ENCODE measurements around the gene UCN2. TPM values are rescaled to one million over a fixed set of nuclear protein-coding genes. Genes with fewer than 3 reads are reported as not detected.
A peak's percentile ranks its signal among the peaks of the same experiment; 100 is the strongest.

UCN2 gene
- total RNA-seq, 1 donor from 2014 or later, result not detected

DNA sequence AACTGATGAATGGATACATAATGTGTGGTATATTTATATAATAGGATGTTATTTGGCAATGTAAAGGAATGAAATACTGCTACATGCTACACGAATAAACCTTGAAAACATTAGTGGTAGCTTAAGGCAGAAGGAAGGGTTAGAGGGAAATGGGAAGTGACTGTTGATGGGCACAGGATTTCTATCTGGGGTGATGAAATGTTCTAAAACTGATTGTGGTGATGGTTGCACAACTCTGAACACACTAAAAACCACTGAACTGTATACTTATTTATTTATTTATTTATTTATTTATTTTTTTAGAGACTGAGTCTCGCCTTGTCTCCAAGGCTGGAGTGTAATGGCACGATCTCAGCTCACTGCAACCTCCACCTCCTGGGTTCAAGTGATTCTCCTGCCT, 34.8 kb downstream of the UCN2 start:
- Histone ChIP-seq H3K4me3 (no peak overlapping the region), H3K4me1 (no peaks in the 10 kb centered on the region), H3K27me3 (no peaks in the 10 kb centered on the region), H3K36me3 (no peaks in the 10 kb centered on the region), H3K27ac (no peak overlapping the region), H3K9me3 (no peaks in the 10 kb centered on the region)
- intact Hi-C loops (cut with DNase I), result no loop called here
- TF ChIP-seq, protein P1, sequence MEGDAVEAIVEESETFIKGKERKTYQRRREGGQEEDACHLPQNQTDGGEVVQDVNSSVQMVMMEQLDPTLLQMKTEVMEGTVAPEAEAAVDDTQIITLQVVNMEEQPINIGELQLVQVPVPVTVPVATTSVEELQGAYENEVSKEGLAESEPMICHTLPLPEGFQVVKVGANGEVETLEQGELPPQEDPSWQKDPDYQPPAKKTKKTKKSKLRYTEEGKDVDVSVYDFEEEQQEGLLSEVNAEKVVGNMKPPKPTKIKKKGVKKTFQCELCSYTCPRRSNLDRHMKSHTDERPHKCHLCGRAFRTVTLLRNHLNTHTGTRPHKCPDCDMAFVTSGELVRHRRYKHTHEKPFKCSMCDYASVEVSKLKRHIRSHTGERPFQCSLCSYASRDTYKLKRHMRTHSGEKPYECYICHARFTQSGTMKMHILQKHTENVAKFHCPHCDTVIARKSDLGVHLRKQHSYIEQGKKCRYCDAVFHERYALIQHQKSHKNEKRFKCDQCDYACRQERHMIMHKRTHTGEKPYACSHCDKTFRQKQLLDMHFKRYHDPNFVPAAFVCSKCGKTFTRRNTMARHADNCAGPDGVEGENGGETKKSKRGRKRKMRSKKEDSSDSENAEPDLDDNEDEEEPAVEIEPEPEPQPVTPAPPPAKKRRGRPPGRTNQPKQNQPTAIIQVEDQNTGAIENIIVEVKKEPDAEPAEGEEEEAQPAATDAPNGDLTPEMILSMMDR (IDR thresholded peaks at IDR 0.05), result no peak
- DNase-seq (no peak), ATAC-seq (peak; percentile 59)

DNA sequence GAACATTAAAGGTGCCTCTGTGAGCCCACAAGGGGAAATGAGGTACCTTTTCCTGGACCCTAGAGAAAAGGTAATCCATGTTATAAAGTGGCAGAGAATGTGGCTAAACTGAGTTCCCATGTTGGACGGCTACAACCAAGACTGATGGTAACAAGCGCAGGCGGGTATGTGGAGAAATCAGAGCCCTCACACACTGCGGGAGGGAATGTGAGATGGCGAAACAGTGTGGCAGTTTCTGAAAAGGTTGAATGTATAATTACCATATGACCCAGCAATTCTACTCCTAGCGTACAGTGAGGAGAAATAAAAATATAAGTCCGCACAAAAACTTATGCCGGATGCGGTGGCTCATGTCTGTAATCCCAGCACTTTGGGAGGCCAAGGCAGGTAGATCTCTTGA, 35.5 kb downstream of the UCN2 start:
- no peaks in the 10 kb centered on the region for H3K36me3 ChIP-seq
- no peak for DNase-seq
- H3K27me3 ChIP-seq, result no peaks in the 10 kb centered on the region
- H3K27ac ChIP-seq, result no peak overlapping the region
- TF ChIP-seq, protein P1 (IDR thresholded peaks at IDR 0.05), result no peak
- no peaks in the 10 kb centered on the region for H3K9me3 ChIP-seq
- ATAC-seq, result peak; percentile 75
- H3K4me1 ChIP-seq, result no peaks in the 10 kb centered on the region
- intact Hi-C loops (cut with DNase I), result no loop called here
- H3K4me3 ChIP-seq, result no peak overlapping the region

DNA sequence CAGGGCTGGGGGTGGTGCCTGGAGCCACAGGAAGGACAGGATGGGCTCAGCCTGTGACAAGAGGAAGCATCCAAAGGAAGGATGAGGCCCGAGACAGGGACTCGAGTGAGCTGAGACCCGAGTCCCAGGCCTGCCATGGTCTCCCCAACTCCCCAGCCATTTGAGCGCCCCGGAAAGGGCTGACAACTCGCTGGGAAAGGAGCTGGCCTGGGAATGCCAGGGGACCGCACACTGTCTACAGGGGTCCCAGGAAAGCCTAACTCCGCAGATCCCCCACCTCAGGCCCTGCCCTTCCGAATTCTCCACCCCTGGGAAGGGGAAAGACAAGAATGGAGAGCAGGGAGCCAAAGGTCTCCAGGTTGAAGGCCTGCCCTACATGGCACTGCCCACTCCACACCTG, 38.6 kb downstream of the UCN2 start:
- Histone ChIP-seq H3K4me1 (no peaks in the 10 kb centered on the region), H3K4me3 (no peak overlapping the region), H3K9me3 (no peaks in the 10 kb centered on the region), H3K27me3 (no peaks in the 10 kb centered on the region), H3K27ac (no peak overlapping the region), H3K36me3 (no peaks in the 10 kb centered on the region)
- TF ChIP-seq, protein P1 (IDR thresholded peaks at IDR 0.05), result no peak
- ATAC-seq (no peak), DNase-seq (no peak)
- intact Hi-C loops (cut with DNase I), result no loop called here

DNA sequence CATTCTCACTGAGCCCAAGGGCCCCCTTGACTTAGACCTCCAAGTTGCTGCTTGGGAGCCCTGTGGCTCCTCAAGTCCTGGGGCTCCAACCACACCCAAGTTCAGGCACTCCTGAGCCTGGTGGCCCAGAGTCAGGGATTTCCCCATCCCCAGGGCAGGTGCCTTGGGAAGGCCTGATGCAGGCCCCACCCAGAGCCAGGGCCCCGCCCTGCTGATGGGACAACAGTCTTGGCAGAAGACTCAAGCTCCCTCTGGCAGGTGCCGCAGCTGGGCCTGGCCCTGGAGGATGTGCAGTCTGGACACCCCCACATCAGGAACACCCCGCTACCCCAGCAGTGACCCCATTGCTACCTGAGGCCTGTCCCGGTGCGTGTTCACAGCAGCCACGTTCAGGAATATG, 41.9 kb downstream of the UCN2 start:
- Histone ChIP-seq H3K27ac (no peak overlapping the region), H3K4me3 (no peak overlapping the region), H3K27me3 (no peaks in the 10 kb centered on the region), H3K4me1 (no peaks in the 10 kb centered on the region), H3K36me3 (no peaks in the 10 kb centered on the region), H3K9me3 (no peaks in the 10 kb centered on the region)
- ATAC-seq (no peak), DNase-seq (no peak)
- TF ChIP-seq, protein P1 (IDR thresholded peaks at IDR 0.05), result no peak
- intact Hi-C loops (cut with DNase I), result no loop called here

DNA sequence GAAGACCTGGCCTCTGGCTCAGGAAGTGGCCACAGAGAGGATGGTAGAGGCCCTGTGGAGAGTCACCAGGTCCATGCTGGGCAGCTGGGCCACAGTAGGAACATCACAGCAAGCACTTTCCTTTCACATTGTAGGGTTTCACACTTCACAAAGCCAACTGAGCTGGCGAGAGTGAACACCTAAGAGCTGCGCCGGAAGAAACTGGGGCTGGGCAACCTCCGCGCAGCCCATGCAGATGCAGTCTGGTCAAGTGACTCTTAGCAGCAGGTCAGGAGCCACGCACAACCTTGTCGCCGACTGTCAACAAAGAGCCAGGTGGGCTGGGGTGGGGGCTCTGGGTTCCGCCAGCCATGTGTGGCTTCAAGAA, 44.3 kb downstream of the UCN2 start:
- no peak overlapping the region for H3K27ac ChIP-seq
- no peak overlapping the region for H3K4me3 ChIP-seq
- intact Hi-C loops (cut with DNase I), result no loop called here
- no peaks in the 10 kb centered on the region for H3K36me3 ChIP-seq
- ATAC-seq, result no peak
- no peak for DNase-seq
- H3K4me1 ChIP-seq, result no peaks in the 10 kb centered on the region
- TF ChIP-seq, protein P1 (IDR thresholded peaks at IDR 0.05), result no peak
- H3K9me3 ChIP-seq, result no peaks in the 10 kb centered on the region
- no peaks in the 10 kb centered on the region for H3K27me3 ChIP-seq

DNA sequence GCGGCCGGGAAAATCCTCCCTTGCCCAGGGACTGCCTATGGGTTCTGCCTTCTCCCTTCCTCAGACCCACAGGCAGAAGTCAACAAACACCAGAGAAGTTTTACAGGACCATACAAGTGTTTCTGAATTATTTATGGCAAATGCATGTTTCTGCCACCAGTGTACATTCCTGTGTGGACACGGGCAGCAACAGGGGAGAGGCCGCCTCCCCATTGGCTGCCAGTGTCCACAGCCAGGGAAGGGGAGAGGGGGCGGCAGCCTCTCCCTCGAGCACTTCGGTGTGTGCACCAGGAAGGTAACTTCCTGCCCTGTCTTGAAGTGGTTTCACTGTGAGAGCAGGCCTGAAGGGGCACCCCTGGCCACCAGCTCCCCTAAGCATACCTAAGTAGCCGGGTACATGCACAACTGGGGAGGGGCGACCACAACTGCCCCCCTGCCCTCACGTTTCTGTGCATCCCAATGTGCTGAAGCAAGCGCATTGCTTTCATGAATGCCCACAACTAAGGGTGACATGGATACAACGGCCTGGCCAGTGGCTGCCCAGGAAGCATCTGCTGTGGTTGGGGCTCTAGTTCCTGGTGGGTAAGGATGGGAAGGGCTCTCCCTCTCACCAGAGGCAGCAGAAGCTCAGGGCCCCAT, 44.8 kb downstream of the UCN2 start:
- Histone ChIP-seq H3K36me3 (no peaks in the 10 kb centered on the region), H3K9me3 (no peaks in the 10 kb centered on the region), H3K4me1 (no peaks in the 10 kb centered on the region), H3K27me3 (no peaks in the 10 kb centered on the region), H3K27ac (no peak overlapping the region), H3K4me3 (no peak overlapping the region)
- no peak for ATAC-seq
- intact Hi-C loops (cut with DNase I), result no loop called here
- DNase-seq, result no peak
- TF ChIP-seq, protein P1 (IDR thresholded peaks at IDR 0.05), result no peak

Data from upper lobe of right lung (tissue), 1 donor.